ENCODE results near the gene FHOD3.

FHOD3 gene

DNA sequence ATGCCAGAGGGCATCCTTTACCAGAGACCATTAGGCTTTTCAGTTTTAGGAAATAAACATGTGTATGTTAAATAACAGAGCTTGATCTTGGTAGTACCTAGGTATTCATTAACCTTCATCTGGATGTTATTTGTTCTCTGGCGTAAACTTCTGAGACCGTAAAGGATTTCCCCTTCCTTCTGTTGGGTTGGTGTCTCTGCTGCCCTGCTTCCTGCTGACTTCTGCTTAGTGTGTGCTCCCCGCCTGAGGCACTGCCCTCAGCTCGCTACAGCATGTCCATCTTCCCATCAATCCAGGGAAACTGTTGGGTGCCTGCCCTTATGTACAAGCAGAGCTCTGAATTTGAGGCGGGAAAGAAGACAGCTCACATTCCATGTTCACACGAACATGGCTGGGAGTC, 353.4 kb downstream of the FHOD3 start:
- DNase-seq (ENCODE audit: extremely low read depth, low read depth) = no peak
- no peak for TF ChIP-seq CTCF (IDR thresholded peaks at IDR 0.05; ENCODE audit: low read depth, low read length, missing control alignments)
- H3K4me3 ChIP-seq (replicated peaks; ENCODE audit: low read depth, low read length) = no peak overlapping the region

DNA sequence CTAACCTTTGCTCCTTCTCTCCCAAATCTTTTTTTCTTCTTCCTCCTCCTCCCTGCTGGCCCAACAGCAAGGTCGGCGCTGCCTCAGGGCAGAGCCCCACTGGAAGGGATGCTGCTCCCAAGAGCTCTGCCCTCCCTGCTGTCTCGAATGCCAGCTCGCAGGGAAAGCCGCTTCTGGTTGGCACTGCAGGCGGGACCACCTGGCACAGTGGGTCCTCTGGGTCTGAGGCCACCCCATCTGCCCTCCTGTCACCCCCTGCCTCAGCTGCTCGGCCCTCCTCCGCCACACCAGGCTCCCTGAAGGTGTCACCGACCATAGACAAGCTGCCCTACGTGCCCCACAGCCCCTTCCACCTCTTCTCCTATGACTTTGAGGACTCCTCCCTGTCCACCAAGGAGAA, 355.0 kb downstream of the FHOD3 start:
- no peak overlapping the region for H3K4me3 ChIP-seq (replicated peaks; ENCODE audit: low read depth, low read length)
- TF ChIP-seq CTCF (IDR thresholded peaks at IDR 0.05; ENCODE audit: low read depth, low read length, missing control alignments) = no peak

DNA sequence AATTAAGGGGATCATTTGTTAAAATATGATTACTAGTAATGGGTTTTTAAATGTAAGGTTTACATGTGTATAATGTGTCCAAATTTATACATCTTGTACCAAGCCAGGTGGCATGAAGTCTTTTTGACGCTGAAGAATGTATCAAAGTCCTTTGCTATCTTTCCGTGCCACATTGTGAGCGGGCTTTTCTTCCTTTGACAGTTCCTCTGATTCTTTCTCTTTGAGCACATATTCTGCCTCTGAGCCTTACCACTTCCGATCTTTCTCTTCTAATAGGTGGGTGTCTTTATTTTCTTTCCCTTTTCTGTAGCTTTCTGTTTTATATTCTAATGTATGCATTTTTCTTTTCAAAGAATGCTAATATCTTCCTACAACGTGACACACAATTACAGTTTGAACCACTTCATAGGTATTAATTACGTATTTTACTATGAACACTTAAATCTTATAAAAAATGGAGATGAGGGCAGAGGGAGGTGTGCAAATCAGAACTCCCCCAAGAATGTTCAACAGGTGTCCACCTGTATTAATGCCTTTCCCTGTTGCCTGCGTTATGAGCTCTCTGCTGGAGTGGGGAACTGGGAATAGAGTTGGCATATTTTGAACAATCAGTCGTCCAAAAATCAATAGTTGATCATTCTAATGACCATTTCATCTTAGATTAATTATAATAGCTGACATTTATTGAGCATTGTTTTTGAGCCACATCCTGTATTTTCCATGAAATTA, 355.8 kb downstream of the FHOD3 start:
- H3K4me3 ChIP-seq (replicated peaks; ENCODE audit: low read depth, low read length) = no peak overlapping the region
- no peak for DNase-seq (ENCODE audit: extremely low read depth, low read depth)
- no peak for TF ChIP-seq CTCF (IDR thresholded peaks at IDR 0.05; ENCODE audit: low read depth, low read length, missing control alignments)

More for the DNA sequence above, 355.0 kb downstream of the FHOD3 start:
- no peak for DNase-seq (ENCODE audit: extremely low read depth, low read depth)

- no peak for TF ChIP-seq CTCF (IDR thresholded peaks at IDR 0.05; ENCODE audit: low read depth, low read length, missing control alignments)
- no peak overlapping the region for H3K4me3 ChIP-seq (replicated peaks; ENCODE audit: low read depth, low read length)
- no peak for DNase-seq (ENCODE audit: extremely low read depth, low read depth)
Observed at GRCh38 chr18:36653870-36654269, 356.4 kb downstream of the FHOD3 start.

DNA sequence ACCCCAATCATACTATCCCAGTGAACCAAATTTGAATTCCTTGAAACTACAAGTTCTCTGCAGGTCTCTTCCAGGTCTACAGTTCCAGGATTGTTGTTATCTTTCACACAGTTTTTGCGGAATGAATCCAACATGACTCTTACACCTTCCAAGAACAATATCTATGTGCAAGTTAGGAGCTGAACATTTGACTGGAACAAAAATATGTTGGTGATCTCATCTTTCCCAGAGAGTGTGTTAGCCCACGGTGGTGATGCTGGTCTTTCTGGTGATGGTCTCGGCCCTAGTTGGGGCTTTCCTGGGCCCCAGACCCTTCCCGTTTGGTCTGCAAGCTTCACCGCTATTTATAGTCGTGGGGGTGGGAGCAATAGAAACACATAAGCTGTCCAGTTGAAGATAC, 357.6 kb downstream of the FHOD3 start:
- no peak for TF ChIP-seq CTCF (IDR thresholded peaks at IDR 0.05; ENCODE audit: low read depth, low read length, missing control alignments)
- H3K4me3 ChIP-seq (replicated peaks; ENCODE audit: low read depth, low read length) = no peak overlapping the region
- DNase-seq (ENCODE audit: extremely low read depth, low read depth) = no peak

DNA sequence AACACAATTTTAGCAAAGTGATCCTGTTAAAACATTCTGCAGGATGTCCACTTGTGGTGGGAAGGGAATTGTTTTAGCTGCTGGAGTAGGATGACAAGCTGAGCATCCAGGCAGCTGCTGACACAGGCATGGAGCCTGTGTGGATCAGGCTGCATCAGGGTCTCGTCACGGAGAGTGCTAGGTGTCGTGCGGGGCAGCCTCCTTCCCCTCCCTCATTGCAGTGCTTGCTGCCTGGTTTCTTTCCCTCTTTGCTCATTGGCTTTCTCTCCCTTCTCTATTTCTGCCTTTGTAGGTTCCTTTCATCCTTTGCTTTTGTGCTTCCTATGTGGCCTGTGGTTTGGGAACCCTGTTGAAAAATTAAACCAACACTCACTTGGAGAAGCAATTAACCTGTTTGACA, 358.4 kb downstream of the FHOD3 start:
- no peak for DNase-seq (ENCODE audit: extremely low read depth, low read depth)
- no peak for TF ChIP-seq CTCF (IDR thresholded peaks at IDR 0.05; ENCODE audit: low read depth, low read length, missing control alignments)
- no peak overlapping the region for H3K4me3 ChIP-seq (replicated peaks; ENCODE audit: low read depth, low read length)

GRCh38 chr18:36658611-36659010, 361.1 kb downstream of the FHOD3 start:
- H3K4me3 ChIP-seq (replicated peaks; ENCODE audit: low read depth, low read length) = no peak overlapping the region
- DNase-seq (ENCODE audit: extremely low read depth, low read depth) = no peak
- no peak for TF ChIP-seq CTCF (IDR thresholded peaks at IDR 0.05; ENCODE audit: low read depth, low read length, missing control alignments)

All from HFF-Myc (cell line).